Activated CD4-positive, alpha-beta T cell treated with anti-CD3 and anti-CD28 coated beads for 48 hours (primary cell): ENCODE data around the gene C1orf232.

Experiments
- DNase-seq: peaks from one replicate; pipeline ENCODE4 v3.0.0-alpha.2; 2020

Gene C1orf232

DNA sequence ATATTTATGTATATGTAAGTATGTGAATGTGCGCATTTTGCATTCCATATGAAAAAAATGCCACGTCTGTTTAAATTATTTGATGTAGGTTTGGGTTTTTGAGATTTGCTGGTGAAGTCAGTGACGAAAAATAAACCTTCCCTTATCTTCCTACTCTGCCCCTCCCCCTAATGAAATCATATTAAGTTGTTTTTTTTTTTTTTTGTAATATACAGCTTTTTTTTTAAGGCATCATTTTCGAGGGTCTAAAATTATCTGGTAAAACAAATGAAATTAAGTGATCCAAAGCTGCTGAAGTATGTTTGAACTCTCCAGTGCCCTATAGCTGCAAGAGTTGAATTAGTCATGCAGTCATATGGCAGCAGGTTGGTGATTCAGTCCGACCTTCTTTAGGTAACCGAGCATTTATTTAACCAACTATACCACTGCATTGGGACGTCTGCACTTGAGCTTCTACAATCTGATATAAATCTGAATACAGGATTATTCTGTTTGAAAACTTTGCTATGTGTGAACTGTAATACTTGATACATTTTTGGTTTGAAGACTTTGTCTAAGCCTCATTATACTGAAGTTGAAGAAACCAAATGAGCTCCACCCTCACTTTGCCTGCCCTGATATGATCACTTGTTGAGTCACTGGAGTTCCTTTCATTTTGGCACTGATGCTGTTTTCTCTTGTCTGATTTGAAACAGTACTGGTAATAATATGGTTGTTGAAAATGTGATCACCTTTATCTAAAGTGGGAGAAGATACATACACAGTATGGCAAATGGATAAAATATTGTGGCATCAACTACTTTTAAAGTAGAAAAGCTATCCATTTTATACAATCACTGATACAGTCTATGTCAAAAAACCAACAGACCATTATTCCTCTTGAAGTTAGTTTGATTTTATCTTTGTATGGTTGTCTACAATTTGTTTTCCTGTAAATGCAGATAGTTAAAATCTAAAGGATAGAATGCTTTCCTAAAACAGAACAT lies 45.5 kb downstream of the C1orf232 start:
- DNase-seq: peak; percentile 20

DNA sequence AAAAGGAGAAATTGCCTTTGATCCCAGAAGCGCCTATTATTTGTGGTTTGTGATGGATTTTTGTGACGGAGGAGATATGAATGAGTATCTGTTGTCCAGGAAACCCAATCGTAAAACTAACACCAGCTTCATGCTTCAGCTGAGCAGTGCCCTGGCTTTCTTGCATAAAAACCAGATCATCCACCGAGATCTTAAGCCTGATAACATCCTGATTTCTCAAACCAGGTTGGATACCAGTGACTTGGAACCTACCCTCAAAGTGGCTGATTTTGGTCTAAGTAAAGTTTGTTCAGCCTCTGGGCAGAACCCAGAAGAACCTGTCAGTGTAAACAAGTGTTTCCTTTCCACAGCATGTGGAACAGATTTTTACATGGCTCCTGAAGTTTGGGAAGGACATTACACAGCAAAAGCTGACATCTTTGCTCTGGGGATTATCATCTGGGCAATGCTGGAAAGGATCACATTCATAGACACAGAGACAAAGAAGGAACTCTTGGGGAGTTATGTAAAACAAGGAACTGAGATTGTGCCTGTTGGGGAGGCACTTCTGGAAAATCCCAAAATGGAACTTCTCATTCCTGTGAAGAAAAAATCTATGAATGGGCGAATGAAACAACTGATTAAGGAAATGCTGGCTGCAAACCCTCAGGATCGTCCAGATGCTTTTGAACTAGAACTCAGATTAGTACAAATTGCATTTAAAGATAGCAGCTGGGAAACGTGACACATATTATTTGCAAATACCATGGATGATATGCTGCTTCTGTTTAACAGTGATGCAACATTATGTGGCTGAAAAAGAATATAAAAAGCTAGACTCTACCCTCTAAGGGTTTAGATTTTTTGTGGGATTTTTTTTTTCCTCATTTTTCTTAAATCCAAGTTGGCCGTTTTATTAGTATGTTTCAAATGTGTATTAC lies 46.6 kb downstream of the C1orf232 start:
- no peak for DNase-seq

DNA sequence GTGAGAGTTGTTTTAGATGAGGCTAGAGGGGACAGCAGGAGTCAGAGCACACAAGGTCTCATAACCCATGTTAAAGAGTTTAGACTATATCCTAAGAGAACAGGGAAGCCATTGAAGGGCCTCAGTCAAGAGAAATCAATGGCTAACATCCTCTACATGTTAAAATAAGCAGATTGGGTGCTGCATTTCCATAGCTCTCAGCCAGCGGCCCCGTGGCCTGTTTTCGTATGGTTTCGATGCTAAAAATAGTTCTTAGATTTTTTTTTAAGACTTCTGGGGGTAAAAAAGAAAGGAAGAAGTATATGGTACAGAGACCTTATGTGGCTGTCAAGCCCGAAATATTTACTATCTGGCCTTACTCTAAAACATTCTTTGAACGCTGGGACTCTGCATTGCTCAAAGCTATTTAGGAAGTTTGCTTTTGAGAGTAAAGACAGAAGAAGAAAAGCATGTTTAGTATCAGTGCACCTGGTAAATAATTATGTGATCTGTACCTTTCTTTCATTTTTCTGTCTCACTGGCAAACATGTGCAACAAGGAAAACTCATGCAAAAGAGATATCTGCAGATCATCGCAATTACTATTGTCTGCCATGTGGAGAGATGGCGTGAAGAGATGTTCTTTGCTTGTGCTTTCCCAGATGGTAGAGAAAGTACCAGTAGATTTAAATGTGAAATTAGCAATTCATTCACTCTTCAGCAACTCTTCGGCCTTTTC lies 48.7 kb downstream of the C1orf232 start:
- no peak for DNase-seq

DNA sequence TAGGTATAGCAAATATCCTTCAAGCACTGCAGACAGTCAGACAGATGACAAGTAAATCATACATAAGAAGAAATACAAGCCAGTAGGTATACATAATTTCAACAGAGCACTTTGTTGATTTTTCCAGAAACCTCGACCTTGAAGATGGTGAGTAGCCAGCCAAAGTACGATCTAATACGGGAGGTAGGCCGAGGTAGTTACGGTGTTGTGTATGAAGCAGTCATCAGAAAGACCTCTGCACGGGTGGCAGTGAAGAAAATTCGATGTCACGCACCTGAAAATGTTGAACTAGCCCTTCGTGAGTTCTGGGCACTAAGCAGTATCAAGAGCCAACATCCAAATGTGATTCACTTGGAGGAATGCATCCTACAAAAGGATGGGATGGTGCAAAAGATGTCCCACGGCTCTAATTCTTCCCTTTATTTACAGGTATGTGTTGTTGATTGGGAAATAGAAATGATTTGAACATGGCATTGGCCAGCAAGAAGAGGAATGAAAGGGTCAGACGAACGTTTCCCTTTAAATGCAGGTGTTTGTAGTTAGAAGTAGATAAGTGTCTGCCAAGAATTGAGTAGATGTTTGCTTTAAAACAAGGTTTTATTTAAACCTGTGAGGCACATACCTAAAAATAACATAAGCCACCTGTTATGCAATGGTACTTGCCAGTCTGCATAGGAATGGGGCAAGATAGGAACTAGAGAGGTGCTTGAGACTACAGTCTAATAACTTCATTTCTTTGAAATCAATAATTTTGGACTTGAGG lies 54.4 kb downstream of the C1orf232 start:
- no peak for DNase-seq
